Kidney capillary endothelial cell (primary cell): Measurements from ENCODE around the gene AP1AR.

Source experiments
- DNase-seq: peaks from one replicate; pipeline ENCODE4 v3.0.0-alpha.2; 2018; ENCODE audit warnings: low spot score

Gene AP1AR

GRCh38 chr4:112312610-112313239 lies 81.1 kb downstream of the AP1AR start:
- no peak for DNase-seq

GRCh38 chr4:112315446-112315845 lies 83.9 kb downstream of the AP1AR start:
- DNase-seq: no peak

- no peak for DNase-seq
Observed at GRCh38 chr4:112316360-112316759, 84.8 kb downstream of the AP1AR start.

GRCh38 chr4:112318239-112319142 lies 86.9 kb downstream of the AP1AR start:
- DNase-seq: no peak
